Thyroid gland (tissue), 4 donors: ENCODE data around the gene TMEM214. TPM values are rescaled to one million over a fixed set of nuclear protein-coding genes. Genes with fewer than 3 reads are reported as not detected.
A peak's percentile ranks its signal among the peaks of the same experiment; 100 is the strongest.

Experiments
- DNase-seq, 2 donors: peaks; one replicate each; pipeline ENCODE4 v3.0.0-alpha.2; 2019
- H3K27ac ChIP-seq, 3 donors: fragments of 200-600 bp; sonication (generic); 1 replicate in 2 of 3; 2 replicates in 1 of 3; pipeline ENCODE4 v1.5.1; 2016 to 2019; ENCODE audit warnings: mild to moderate bottlenecking in 1 of 3, moderate library complexity in 1 of 3
- H3K27me3 ChIP-seq: fragments of 200-600 bp; sonication (generic); one replicate; pipeline ENCODE4 v1.5.1; 2019
- H3K36me3 ChIP-seq, 2 donors: fragments of 200-600 bp; sonication (generic); one replicate each; pipeline ENCODE4 v1.5.1; 2016 to 2019
- H3K4me1 ChIP-seq, 2 donors: fragments of 200-600 bp; sonication (generic); one replicate each; pipeline ENCODE4 v1.5.1; 2017 to 2019
- H3K4me3 ChIP-seq, 3 donors: fragments of 200-600 bp; sonication (generic); replicated peaks in 1 of 3; 1 replicate in 2 of 3; 2 replicates in 1 of 3; pipeline ENCODE4 v1.5.1; 2016; ENCODE audit warnings: mild to moderate bottlenecking in 1 of 3
- H3K9me3 ChIP-seq: fragments of 200-600 bp; sonication (generic); one replicate; pipeline ENCODE4 v1.5.1; 2017
- CTCF ChIP-seq, 6 experiments: fragments of 200-600 bp in 3 of 6; fragments of 450-650 bp in 3 of 6; sonication (generic) in 3 of 6; IDR thresholded peaks; one replicate each; pipeline ENCODE4 v1.5.1; 2016 to 2019; ENCODE audit warnings: antibody characterized with exemption in 6 of 6, mild to moderate bottlenecking in 2 of 6, inconsistent platforms in 1 of 6, moderate library complexity in 1 of 6
- POLR2A ChIP-seq, 2 donors: fragments of 450-650 bp; IDR thresholded peaks; one replicate each; pipeline ENCODE4 v1.6.1; 2017; ENCODE audit warnings: antibody characterized with exemption in 2 of 2, mild to moderate bottlenecking in 2 of 2, moderate library complexity in 1 of 2
- WGBS, 2 donors: methylation state at CpG; one replicate each; pipeline ENCODE4 v1.1.5; 2017; 5-methylcytosine and 5-hydroxymethylcytosine counted together
- intact Hi-C: fragments of 100-400 bp; cut with DNase I; formaldehyde crosslinking; loops from one replicate; pipeline ENCODE4 v1.15.1; 2023
- total RNA-seq, 4 donors: library from RNA; depleted of rRNA; stranded (reverse); fragments of >200 nt; gene quantifications; one replicate each; pipeline ENCODE4 v1.2.3, GENCODE V29; 2016

TMEM214 gene
- total RNA-seq, 4 donors from 2014 or later, result 43.3 to 93.8 (median 78.9) TPM

DNA sequence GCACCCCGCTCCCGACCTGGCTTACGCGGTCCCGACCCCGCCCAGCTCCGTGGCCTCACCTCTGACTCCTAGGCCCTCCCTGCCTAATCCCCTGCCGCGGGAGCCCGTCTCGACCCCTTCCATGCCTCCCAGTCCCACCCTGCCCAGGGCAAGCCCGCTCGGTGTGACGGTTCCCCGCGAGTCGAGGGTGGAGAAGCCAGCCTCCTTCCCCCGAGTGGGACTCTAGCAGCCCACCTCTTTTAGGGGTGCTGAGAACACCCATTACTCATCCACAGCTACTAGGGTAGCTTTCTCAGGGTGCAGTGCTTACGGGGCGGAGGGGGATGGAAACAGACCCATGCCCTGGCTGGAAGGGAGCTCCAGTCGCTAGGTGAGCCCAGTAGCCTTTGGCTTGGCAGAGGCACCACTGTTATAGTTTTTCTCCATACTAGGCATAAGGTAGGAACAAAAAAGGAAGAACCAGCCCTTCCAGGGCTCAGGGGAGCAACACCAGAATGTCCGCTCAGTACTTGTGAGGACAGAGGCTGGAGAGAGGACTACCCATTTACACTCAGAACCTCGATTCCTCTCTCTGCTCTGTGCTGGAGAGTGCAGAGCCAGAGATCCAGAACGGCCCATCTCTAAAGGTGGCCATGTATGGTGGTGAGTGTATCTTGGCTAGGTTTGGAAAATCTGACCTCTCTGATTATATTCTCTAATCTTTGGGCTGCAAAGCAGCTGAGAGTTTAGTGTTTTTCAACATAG lies 19.3 kb downstream of the TMEM214 start:
- Histone ChIP-seq H3K9me3 (no peaks in the 10 kb centered on the region), H3K4me1 (peaks cover 10 to 13% of the 10 kb centered on the region in 2 donors), H3K4me3 (peak overlapping the region; percentile 51 to 85 (median 77)), H3K36me3 (peaks cover 22 to 27% of the 10 kb centered on the region in 2 donors), H3K27ac (peak overlapping the region; percentile 87 to 98 (median 94)), H3K27me3 (no peaks in the 10 kb centered on the region)
- DNase-seq, result peak; percentile 19 to 33
- WGBS, 2 donors, result 6 to 15% methylated on average over 5 to 22 of the region's 24 CpGs
- TF ChIP-seq POLR2A (IDR thresholded peaks at IDR 0.05) (no peak), CTCF (IDR thresholded peaks at IDR 0.05) (no peak)
- intact Hi-C loops, result no loop called here

DNA sequence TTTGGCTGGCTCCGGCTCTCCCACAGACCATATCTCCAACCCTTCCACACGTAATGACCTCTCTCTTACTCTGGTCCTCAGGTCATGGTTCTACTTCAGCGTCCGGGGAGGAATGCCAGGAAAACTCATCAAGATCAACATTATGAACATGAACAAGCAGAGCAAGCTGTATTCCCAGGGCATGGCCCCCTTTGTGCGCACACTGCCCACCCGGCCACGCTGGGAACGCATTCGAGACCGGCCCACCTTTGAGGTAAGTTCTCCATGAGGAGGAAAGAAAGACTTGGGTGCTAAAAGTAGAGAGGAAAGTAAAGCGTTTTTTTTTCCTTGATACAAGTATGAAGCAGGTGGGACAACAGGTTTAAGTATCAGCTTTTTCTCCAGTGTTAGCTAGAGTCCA lies 20.6 kb downstream of the TMEM214 start:
- TF ChIP-seq CTCF (IDR thresholded peaks at IDR 0.05), result no peak
- TF ChIP-seq POLR2A (IDR thresholded peaks at IDR 0.05), result no peak
- 84 to 86% methylated on average over 11 of the region's 11 CpGs for WGBS, 2 donors
- intact Hi-C loops, result no loop called here
- H3K27ac ChIP-seq, result no peak overlapping the region
- no peaks in the 10 kb centered on the region for H3K9me3 ChIP-seq
- peaks cover 24 to 27% of the 10 kb centered on the region in 2 donors for H3K36me3 ChIP-seq
- DNase-seq, result no peak
- H3K4me1 ChIP-seq, result peaks cover 10 to 13% of the 10 kb centered on the region in 2 donors
- H3K27me3 ChIP-seq, result no peaks in the 10 kb centered on the region
- no peak overlapping the region for H3K4me3 ChIP-seq

GRCh38 chr2:27053776-27054175 lies 21.0 kb downstream of the TMEM214 start:
- 89 to 93% methylated on average over 8 of the region's 8 CpGs for WGBS, 2 donors
- H3K36me3 ChIP-seq, result peaks cover 24 to 27% of the 10 kb centered on the region in 2 donors
- no peaks in the 10 kb centered on the region for H3K9me3 ChIP-seq
- H3K27me3 ChIP-seq, result no peaks in the 10 kb centered on the region
- H3K4me3 ChIP-seq, result no peak overlapping the region
- intact Hi-C loops, result no loop called here
- DNase-seq, result no peak
- no peak for TF ChIP-seq POLR2A (IDR thresholded peaks at IDR 0.05)
- H3K27ac ChIP-seq, result no peak overlapping the region
- peaks cover 10 to 13% of the 10 kb centered on the region in 2 donors for H3K4me1 ChIP-seq

- H3K9me3 ChIP-seq, result no peaks in the 10 kb centered on the region
- no peak overlapping the region for H3K4me3 ChIP-seq
- no peak for DNase-seq
- H3K36me3 ChIP-seq, result peaks cover 24 to 27% of the 10 kb centered on the region in 2 donors
- no peak overlapping the region for H3K27ac ChIP-seq
- no peaks in the 10 kb centered on the region for H3K27me3 ChIP-seq
- intact Hi-C loops, result no loop called here
- WGBS, 2 donors, result 95 to 97% methylated on average over 11 of the region's 11 CpGs
- H3K4me1 ChIP-seq, result peaks cover 6 to 8% of the 10 kb centered on the region in 2 donors
- TF ChIP-seq CTCF (IDR thresholded peaks at IDR 0.05) (no peak), POLR2A (IDR thresholded peaks at IDR 0.05) (no peak)
These were observed 22.0 kb downstream of the TMEM214 start for GRCh38 chr2:27054721-27055120.

- Histone ChIP-seq H3K4me1 (peaks cover under 1 to 4% of the 10 kb centered on the region in 2 donors), H3K27me3 (no peaks in the 10 kb centered on the region), H3K4me3 (no peak overlapping the region), H3K27ac (no peak overlapping the region), H3K36me3 (peaks cover 24 to 27% of the 10 kb centered on the region in 2 donors), H3K9me3 (no peaks in the 10 kb centered on the region)
- WGBS, 2 donors, result 89 to 94% methylated on average over 6 of the region's 6 CpGs
- TF ChIP-seq POLR2A (IDR thresholded peaks at IDR 0.05), result no peak
- no peak for TF ChIP-seq CTCF (IDR thresholded peaks at IDR 0.05)
- no peak for DNase-seq
- intact Hi-C loops, result no loop called here
These were observed 24.4 kb downstream of the TMEM214 start for GRCh38 chr2:27057184-27057583.
